CMK (cell line): ENCODE measurements around the gene MINDY4.

ENCODE experiments used
- DNase-seq: peaks from one replicate; pipeline ENCODE4 v3.0.0-alpha.2; 2010; ENCODE audit warnings: low read depth

Gene MINDY4

DNA sequence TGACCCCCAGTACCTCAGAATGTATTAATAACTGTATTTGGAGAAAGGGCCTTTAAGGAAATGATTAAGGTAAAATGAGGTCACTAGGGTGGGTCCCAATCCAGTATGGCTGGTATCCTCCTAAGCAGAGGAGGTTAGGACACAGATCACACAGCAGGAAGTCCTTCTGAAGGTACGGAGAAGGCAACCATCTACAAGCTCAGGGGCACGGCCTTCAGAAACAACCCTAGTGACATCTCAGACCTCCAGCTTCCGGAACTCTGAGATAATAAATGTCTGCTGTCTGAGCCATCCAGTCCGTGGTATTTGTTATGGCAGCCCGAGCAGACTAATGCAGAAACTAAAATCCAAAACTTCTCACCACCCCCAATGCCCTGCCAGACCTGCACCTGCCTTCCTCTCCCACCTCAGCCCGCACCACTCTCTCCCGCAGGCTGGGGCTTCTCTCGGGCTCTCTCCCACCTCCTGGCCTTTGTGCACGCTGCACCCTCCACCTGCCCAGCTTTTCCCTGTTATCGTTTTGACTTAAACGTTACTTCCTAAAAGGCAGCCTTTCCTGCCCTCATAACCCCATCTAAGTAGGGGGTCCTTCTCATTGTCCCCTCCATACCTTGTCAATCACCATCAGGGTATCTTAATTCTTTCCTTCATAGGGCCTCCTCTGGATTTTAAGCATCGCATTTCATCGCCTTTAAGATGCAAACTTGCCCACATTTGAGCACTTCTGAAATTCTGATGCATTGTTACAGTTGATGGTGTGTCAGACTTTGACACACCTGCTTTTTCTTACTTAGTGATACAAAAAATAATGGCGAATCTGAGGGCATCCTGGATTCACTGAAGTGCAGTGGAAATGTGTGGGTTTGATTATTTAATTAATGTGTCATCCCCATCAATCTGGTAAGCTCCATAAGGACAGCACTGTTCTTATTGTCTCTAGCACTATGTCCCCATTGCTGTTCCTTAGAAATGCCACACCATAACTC lies 108.2 kb downstream of the MINDY4 start:
- no peak for DNase-seq

DNA sequence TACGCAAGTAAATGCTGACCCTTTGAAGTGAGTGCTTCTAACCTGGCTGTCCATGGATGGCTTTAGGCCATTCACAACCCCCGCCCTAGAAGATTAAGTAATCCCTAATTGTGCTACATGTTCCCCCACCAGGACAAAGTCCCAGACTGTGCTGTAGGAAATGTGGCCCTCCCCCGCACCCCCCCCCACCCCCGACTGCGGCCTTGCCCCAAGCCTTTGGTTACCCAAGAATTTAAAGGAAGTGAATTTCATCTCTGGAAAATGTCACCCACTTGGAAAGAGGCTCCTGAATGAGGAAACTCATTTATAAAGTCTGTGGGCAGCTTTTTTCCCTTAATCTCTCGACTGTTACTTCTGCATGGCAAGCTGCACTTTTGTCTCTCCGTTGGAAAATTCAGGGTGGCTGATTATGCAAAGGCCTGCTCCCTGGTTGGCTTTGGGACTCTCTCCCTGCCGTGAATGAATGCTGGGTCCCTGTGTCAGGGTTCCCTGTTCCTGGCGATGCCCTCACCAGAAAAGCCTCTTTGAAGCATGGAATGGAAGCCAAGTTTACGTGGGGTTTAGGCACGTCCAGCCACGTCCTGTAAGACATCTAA lies 109.0 kb downstream of the MINDY4 start:
- DNase-seq: no peak

DNA sequence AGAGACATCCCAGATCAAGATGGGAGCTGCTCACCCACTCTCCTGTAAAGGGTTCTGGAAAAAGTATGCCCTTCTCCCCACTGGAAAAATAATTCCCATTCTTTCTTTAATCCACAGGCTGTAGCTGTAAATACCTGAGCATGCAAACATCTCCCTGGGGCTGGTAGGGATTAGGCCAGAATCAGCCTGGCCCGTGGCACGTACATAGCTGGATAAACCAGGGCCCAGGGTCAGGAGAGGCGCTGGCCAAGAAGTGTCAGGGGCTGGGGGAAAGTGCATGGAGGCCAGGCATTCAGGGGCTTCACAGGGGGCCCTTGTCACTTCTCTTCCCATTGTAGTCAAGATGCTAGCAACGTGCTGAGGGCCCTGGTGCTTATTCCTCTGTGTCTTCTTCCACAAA lies 109.7 kb downstream of the MINDY4 start:
- DNase-seq: no peak

DNA sequence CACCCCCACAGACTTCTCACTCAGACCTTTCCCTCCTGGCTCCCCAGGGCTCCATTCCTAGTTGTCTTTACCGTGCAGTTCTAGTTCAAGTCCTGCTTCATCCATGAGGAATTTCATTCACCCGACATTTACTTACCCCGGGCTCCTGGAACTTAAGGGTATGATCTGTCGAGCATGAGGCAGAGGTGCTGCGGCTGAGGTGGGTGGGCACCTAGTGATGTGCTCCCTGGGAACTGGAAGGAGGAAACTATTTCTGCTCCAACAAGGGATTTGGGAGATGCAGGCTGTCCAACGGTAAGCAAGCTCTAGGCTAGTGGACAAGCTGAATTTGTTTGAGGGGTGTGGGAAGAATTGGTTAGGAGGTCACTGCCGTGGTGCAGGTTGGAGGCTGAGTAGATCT lies 110.2 kb downstream of the MINDY4 start:
- no peak for DNase-seq

DNA sequence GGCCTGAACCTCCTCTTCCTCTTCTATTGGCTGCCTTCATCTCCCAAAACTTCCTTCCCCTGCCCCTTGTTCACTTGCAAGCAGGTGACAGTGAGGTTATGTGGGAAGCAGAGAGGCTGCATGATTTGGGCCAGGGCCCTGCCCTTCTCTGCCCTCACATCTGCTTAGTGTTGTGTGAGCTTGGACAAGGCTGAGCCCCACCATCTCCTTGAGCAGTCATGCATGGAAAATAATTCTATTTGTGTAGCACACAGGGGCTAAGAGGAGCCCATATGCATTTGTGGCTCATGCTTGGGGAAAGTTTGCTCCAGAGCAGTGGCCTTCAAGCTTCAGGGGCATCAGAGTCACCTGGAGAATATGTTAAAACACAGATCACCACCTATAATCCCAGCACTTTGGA lies 113.7 kb downstream of the MINDY4 start:
- DNase-seq: no peak

DNA sequence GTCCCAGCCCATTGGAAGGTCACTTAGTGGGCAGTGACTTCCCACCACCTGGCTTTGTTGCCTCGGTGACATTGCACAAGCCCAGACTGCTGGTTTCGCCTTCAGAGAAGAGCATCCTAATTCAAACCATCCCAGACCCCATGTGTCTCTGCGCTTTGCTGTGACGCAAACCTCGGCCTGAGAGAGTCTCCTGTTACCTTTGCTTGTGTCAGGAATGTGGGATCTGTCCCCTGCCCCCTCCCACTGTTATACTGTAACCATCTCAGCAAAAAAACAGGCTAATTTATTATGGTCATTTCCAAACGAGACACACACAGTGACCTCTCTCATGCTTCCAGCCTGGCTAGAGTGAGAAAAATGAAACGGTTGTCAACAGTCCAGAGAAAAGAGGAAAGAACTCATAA lies 115.4 kb downstream of the MINDY4 start:
- no peak for DNase-seq

DNA sequence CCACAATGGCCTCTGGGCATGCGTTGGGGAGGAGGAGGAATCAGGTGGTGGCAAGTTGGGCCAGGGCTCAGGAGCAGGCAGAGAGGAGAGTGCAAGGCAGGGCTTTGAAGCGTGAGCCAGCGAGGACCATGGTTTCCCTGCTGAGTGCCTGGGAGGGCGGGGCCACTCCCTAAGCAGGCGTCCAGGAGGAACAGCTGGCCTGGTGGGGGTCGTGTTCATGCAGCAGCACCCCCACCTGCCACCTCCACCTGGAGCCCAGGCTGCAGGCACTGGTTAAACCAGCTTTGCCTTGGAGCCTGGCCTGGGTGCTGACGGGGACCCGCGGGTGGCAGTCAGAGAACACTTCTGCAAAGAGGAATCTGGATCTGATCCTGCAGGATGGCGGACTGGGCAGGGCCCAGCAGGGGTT lies 116.3 kb downstream of the MINDY4 start:
- no peak for DNase-seq

DNA sequence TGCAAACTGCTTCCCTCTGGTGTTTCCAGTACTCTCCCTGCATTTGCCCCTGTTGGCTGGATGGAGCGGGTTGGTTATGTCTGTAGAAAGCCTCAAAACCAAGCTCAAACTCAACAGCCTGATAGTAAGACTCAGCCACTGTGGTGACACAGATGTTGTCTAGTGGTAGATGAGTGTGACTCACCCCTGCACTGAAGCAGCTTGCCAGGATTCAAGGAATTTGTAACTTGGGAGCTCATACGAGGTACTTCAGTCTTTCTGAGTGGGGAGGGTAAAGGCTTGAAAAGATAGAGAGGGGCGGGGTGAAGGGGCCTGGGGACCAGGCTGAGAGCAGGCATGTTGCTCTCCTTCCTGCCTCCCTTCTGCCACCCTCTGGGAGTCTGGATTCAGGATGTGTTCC lies 117.5 kb downstream of the MINDY4 start:
- DNase-seq: no peak

DNA sequence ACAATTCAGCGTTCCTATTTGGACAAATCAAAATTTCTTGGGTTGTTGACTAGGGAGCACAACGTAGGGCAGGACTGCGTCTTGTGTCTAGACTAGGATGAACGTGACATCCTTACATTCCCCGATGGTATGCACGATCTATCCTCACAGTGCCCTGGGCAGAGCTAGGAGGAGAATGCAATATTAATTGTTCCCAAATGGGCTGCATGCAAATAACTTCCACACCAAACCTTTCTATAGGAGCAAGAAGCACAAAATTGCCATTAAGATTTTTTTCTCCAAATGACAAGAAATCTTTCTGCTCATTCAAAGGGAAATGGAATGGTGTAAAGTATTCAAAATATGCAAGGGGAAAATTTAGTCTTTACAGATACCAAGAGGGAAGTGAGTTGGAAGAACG lies 119.0 kb downstream of the MINDY4 start:
- no peak for DNase-seq

DNA sequence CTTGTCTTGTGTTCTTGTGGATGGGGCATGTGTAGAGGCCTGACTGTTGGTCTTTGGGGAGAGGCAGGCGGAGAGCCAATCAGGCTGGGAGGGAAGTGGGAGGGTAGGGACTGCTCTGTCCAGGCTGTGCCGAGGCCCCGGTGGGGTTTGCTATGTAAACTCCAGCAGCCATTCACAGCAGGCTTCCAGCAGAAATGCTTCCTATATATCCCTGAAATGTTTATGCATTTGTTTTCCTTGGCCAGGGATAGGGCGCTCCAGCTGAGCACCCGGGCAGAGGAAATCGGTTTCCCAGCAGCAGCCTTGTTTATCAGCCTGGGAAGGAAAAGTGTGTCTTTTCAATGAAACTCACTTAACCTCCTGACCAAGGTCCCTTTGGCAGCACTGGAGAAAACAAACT lies 122.1 kb downstream of the MINDY4 start:
- DNase-seq: no peak

DNA sequence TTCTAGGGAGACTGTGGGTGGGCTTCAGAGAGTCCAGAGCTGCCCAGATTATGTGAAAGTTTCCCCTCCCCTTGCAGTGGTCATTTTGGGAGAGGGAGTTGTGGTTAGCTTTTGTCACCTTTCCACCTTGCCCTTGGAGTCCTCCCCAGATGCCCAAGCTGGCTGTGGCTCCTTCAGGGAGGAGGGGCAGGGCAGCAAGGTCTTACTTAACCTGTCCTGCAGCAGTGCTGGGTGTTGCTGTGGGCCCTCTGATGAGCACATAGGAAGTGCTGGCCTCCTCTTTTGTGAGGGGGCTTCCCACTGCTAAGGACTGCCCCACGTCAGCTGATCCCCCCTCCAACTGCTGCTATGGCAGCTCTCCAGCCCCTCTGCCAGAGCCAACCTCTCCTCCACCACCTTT lies 122.8 kb downstream of the MINDY4 start:
- no peak for DNase-seq

DNA sequence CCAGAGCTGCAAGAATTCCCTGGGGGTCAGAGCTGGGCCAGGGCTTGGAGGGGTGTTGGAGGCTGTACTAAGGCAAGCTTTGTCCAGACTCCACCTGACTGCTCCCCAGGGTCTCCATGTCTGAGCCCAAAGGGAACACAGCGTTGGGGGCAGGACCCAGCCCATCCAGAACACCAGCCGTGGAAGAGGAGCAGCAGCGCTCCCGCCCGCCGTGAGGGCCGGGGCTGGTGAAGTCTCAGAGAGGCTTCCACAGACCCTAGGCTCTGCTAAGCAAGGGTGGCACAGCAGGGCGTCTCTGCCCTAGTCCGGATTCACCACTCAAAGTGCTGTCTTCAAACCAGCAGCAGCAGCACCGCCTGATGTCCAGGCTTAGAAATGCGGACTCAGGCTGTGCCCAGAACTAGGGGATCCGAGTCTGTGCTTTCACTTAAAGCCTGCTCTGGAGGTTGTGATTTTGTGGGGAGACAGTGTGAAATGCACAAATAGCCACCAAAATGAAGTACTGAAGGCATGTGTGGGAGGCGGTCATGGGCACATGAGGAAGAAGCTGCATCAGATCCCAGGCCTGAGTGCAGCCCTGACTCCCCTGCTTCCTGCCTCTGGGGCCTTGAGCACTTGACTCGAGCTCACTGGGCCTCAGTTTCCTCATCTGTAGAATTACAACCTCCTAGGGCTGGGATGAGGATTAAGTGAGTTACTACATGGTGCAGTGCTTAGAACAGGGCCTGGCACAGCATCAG lies 123.8 kb downstream of the MINDY4 start:
- no peak for DNase-seq

DNA sequence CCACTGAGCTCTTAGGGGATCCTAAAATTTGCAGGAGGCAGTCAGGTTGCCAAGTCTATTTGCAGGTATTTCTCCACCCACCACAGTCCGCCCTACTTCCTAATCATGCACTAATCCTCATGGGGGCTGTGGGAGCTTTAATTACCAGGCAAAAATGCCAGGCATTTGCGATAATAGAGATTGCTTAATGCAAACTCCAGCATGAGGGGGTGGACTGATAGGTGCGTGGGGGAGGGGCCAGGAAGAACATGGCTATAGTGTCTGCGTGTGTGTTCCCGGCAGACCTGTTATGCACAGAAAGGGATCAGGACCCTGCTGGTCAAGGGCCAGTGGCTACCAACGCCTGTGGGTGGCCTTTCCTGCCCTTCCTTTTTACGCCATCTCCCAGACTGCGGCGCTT lies 124.8 kb downstream of the MINDY4 start:
- DNase-seq: no peak

DNA sequence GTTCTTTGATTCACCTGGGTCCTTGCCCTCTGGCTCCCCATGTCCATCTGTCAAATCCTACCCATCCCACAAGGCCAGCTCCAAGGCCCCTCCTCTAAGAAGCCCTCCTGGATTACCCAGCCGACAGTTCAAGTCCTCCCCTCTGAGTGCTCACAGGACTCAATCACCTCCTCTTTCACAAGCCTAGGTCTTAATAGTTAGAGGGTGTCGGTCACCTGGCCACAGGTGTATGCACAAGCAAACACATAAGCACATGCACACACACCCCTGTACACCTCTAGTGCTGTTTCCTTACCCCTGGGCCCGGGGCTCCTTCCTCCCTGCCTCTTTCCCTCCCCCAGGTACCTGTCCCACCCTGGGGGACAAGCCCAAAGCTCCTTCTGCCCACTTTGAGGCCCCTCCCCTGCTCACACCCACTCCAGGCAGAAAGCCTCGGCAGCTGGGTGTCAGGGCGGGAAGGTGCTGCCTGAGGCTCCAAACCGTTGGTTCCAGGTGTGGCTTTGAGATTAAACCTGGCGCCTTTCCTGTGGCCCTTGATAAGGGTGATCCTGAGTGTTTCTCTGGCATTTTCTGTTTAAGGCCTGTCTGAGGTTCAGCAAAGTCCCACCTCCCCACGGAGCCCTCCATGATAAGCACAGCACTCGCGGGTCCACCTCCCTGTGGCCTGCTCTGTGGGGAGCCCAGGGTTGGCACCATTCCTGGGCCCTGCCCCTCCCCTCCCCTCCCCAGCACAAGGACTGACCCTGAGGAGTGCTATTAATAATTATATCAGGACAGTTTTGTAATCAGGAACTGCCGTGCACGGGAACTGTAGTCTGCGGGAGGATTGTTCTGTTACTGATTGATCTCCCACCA lies 125.8 kb downstream of the MINDY4 start:
- DNase-seq: no peak

DNA sequence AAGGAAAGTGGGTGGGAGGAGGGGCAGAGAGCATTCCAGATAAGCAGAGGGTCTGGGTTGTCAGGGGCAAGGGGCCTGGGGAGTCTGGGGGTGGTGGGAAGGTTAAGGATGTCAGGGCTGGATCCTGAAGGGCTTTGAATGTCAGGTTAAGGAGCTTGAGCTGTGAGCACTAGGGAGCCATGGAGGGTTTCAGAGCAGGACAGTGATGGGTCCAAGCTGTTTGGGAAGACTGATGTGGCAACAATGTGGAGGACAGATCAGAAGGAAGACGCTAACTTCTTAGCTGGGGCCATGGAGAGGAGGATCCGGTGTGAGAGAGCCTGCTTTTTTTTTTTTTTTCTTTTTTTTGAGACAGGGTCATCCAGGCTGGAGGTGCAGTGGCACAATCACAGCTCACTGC lies 126.6 kb downstream of the MINDY4 start:
- DNase-seq: no peak

DNA sequence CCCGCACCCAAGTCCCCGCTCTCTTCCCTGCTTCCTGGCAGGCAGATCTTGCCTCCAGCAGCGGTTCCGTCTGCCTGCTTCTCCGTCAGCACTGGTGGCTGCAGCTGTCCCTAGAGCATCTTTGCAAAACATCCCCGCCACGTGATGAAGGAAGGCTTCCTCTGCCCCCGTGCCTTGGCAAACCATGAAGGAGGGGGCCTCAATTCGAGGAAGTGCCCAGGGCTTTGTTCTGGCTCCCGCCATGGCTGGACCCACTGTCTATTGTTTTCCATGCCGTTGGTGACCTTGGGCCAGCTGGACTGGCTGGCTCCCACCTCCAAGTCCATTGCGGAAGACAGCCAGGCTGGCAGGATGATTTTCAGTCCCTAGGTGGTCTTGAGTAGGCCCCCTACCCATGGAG lies 127.2 kb downstream of the MINDY4 start:
- no peak for DNase-seq

DNA sequence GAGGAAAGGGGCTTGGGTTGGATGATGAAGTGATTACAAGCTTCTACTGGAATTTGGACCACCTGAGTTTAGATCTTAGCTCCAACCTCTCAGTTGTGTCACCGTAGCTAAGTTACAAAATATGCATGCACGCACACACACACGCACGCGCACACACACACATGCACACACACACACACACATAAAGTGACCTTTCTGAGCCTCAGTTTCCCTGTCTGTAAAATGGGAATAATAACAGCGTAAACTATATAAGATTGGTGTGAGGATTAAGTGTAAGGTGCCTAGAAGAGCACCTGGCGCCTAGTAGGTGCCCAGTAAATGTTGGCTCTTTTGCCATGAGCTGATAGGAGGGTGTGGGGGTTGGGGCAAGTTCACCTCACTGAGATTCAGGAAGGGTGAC lies 127.8 kb downstream of the MINDY4 start:
- no peak for DNase-seq

DNA sequence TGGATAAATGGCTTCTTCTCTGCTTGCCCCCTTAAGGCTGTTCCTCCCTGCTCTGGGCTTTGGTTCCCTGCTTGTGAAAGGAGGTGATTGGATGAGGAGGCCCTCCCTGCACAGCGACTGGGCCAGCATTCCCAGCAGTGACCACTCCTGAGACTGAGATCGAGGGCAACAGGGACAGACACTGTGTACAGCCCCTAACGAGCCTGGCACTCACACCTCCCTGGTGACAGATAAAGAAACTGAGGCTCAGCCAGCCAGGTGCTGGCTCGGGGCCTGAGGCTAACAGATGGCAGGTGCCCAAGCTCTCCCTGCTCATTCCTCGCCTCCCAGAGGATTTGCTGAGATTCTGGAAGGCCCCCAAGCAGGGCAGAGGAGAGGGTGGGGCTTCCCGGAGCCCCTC lies 128.4 kb downstream of the MINDY4 start:
- DNase-seq: no peak

DNA sequence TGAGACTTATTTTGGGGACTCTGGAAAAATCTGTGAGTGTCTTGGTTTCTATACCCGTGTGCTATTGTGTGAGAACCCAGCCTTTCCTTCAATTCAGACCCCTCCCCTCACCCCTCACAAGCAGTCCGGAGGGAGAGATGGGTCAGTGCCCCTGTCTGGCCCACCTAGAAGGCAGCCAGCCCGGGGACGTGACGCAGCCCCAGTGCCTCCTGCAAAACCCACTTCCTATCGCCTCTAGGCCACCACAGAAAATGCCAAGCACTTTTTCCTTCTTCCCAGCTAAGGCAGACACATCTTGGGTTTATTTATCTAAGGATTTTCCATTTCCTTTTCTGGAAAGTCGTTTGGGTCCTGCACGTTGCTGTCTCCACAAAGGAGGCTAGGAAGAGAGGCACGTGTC lies 128.8 kb downstream of the MINDY4 start:
- DNase-seq: no peak

DNA sequence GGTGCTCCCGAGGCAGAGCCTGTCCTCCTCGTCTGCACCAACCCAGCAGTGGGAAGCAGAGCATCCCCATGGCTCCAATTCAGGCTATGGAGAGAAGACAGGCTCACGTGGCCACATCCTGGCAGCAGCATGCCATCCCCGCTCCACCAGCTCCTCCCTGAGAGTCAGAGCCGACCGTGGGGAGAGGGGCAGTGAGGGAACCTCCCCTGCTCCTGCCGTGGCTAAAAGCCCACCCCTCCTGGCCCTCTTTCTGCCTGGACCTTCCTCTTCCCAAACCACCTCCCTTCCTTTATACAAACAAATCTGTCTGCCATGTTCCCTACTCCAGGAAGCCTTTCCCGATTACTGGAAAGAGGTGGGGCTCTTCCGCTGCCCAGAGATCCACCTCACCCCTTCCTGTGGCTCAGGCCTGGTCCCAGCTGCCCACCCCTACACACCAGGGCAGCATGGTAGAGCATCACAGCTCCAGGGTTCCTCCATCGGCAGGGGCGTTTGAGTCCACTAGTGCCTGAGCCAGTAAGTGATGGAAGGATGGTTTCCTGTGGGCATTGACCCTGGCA lies 129.7 kb downstream of the MINDY4 start:
- no peak for DNase-seq

DNA sequence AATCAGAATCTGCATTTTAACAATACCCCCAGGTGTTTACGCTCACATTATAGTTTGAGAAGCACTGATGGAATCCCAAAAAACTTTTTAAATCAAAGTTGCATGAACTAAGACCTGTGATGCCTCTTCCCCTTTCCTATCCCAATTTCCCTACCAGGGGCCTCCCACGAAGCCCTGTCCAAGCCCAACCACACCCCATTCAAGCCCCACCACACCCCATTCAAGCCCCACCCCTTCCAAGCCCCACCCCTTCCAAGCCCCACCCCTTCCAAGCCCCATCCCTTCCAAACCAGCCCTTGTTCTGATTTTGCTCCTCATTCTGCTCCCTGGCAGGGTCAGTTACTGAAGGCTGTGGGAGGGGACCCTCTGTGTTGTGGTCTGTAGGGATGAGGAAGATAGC lies 130.6 kb downstream of the MINDY4 start:
- DNase-seq: no peak

DNA sequence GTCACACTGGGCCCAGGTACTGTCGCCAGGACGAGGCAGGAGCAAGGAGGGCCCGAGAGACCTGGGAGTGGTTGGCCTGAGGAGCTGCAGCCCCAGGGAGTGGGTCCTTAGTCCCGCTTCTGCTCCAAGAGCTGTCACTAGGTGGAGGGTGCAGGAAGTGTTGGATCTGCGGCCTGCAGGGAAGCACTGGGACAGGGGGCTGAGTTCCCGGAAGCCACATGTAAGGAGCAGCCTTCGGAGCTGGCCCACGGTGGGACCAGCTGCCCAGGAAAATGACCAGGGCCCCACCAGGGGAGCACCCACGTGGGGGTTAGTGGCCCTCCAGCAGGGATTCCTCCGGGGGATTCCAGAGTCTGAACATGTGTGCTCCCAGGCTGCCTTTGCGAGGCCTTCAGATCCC lies 131.2 kb downstream of the MINDY4 start:
- DNase-seq: no peak
